Measurements from ENCODE around the gene EHBP1. TPM values are rescaled to one million over a fixed set of nuclear protein-coding genes. Genes with fewer than 3 reads are reported as not detected.

EHBP1 gene
- total RNA-seq, 3 donors from 2014 or later (not counting 1 experiment from before 2014, with no cell fraction given) = 22.4 to 33.4 (median 28.3) TPM

DNA sequence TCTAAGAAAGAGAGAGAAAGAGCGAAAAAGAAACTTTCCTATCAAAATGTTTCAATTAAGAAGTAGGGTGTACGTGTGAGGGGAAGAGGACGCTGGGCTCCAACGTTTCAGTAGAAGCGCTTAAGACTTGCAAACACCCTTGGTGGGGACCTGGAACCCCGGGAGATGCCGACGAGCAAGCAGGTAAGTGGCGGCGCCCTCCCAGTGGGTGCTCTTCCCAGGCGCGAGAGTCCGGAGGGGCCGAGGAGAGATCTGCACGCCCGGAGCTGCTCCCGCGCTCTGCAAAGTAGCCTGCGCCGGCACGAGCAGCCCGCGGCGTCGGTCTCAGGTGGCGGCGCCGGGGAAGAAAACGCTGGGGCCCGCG, 344.4 kb downstream of the EHBP1 start:
- intact Hi-C loops (cut with micrococcal nuclease) = no loop called here
- H3K9me3 ChIP-seq (ENCODE audit: control insufficient read depth, insufficient read depth, low read length) = no peaks in the 10 kb centered on the region
- no peak overlapping the region for H3K4me3 ChIP-seq (ENCODE audit: low read length)
- no peak overlapping the region for H3K27ac ChIP-seq (ENCODE audit: low read length)
- peaks cover 75 to 81% of the 10 kb centered on the region in 2 donors for H3K27me3 Mint-ChIP-seq (ENCODE audit: low read depth in 2 of 2)
- TF ChIP-seq, protein P1, sequence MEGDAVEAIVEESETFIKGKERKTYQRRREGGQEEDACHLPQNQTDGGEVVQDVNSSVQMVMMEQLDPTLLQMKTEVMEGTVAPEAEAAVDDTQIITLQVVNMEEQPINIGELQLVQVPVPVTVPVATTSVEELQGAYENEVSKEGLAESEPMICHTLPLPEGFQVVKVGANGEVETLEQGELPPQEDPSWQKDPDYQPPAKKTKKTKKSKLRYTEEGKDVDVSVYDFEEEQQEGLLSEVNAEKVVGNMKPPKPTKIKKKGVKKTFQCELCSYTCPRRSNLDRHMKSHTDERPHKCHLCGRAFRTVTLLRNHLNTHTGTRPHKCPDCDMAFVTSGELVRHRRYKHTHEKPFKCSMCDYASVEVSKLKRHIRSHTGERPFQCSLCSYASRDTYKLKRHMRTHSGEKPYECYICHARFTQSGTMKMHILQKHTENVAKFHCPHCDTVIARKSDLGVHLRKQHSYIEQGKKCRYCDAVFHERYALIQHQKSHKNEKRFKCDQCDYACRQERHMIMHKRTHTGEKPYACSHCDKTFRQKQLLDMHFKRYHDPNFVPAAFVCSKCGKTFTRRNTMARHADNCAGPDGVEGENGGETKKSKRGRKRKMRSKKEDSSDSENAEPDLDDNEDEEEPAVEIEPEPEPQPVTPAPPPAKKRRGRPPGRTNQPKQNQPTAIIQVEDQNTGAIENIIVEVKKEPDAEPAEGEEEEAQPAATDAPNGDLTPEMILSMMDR (IDR thresholded peaks at IDR 0.05) = no peak
- H3K4me1 ChIP-seq (ENCODE audit: control insufficient read depth, insufficient read depth, low read length) = peaks cover 60% of the 10 kb centered on the region
- H3K27ac Mint-ChIP-seq = no peak overlapping the region
- H3K36me3 ChIP-seq (ENCODE audit: control insufficient read depth, insufficient read depth, low read length) = no peaks in the 10 kb centered on the region
- H3K36me3 Mint-ChIP-seq = peaks cover 21% of the 10 kb centered on the region
- ATAC-seq (peak in 1 of 3 donors; percentile 11), DNase-seq (peak in 1 of 2 donors; percentile 7)
- peak overlapping the region; percentile 83 for H3K4me3 Mint-ChIP-seq
- H3K4me1 Mint-ChIP-seq = peaks cover 40 to 58% of the 10 kb centered on the region in 2 donors
- peaks cover 55% of the 10 kb centered on the region for H3K27me3 ChIP-seq (ENCODE audit: control insufficient read depth, insufficient read depth, low read length)
- H3K9me3 Mint-ChIP-seq = no peaks in the 10 kb centered on the region
- under 1% methylated on average over 30 of the region's 31 CpGs for WGBS (ENCODE audit: insufficient coverage)

GRCh38 chr2:63050334-63051041, 345.0 kb downstream of the EHBP1 start, which contains the start of gene OTX1:
TSS of gene OTX1 (plus strand) at chr2:63050830. CDS start at chr2:63052991, 2,161 bp downstream.
- DNase-seq (peak in 1 of 2 donors; percentile 39), ATAC-seq (peak; percentile 15 to 51 (median 42))
- Mint-ChIP-seq H3K4me3 (peak within 1 kb of the TSS; percentile 83), H3K4me1 (peaks cover 41 to 61% of the 10 kb centered on the region in 2 donors), H3K27me3 (ENCODE audit: low read depth in 2 of 2) (peaks cover 75 to 78% of the 10 kb centered on the region in 2 donors), H3K36me3 (peaks cover 20% of the 10 kb centered on the region), H3K27ac (no peak within 1 kb of the TSS), H3K9me3 (no peaks in the 10 kb centered on the region)
- Histone ChIP-seq H3K9me3 (ENCODE audit: control insufficient read depth, insufficient read depth, low read length) (no peaks in the 10 kb centered on the region), H3K4me3 (ENCODE audit: low read length) (peak within 1 kb of the TSS; percentile 21), H3K27me3 (ENCODE audit: control insufficient read depth, insufficient read depth, low read length) (peaks cover 58% of the 10 kb centered on the region), H3K27ac (ENCODE audit: low read length) (no peak within 1 kb of the TSS), H3K36me3 (ENCODE audit: control insufficient read depth, insufficient read depth, low read length) (no peaks in the 10 kb centered on the region), H3K4me1 (ENCODE audit: control insufficient read depth, insufficient read depth, low read length) (peaks cover 65% of the 10 kb centered on the region)
- intact Hi-C loops (cut with micrococcal nuclease) = no loop called here
- TF ChIP-seq, protein P1 (IDR thresholded peaks at IDR 0.05) = no peak
- under 1% methylated on average over 59 of the region's 73 CpGs for WGBS (ENCODE audit: insufficient coverage)

- peak overlapping the region; percentile 80 for H3K4me3 Mint-ChIP-seq
- ATAC-seq = no peak
- peak overlapping the region; percentile 21 for H3K4me3 ChIP-seq (ENCODE audit: low read length)
- H3K4me1 ChIP-seq (ENCODE audit: control insufficient read depth, insufficient read depth, low read length) = peaks cover 72% of the 10 kb centered on the region
- WGBS (ENCODE audit: insufficient coverage) = 2% methylated on average over 40 of the region's 42 CpGs
- no peak overlapping the region for H3K27ac Mint-ChIP-seq
- no peak for DNase-seq
- H3K27me3 Mint-ChIP-seq (ENCODE audit: low read depth in 2 of 2) = peaks cover 77 to 78% of the 10 kb centered on the region in 2 donors
- TF ChIP-seq, protein P1 (IDR thresholded peaks at IDR 0.05) = no peak
- H3K4me1 Mint-ChIP-seq = peaks cover 48 to 68% of the 10 kb centered on the region in 2 donors
- H3K36me3 Mint-ChIP-seq = peaks cover 13% of the 10 kb centered on the region
- peaks cover 65% of the 10 kb centered on the region for H3K27me3 ChIP-seq (ENCODE audit: control insufficient read depth, insufficient read depth, low read length)
- no peaks in the 10 kb centered on the region for H3K9me3 ChIP-seq (ENCODE audit: control insufficient read depth, insufficient read depth, low read length)
- H3K9me3 Mint-ChIP-seq = no peaks in the 10 kb centered on the region
- H3K27ac ChIP-seq (ENCODE audit: low read length) = no peak overlapping the region
- intact Hi-C loops (cut with micrococcal nuclease) = no loop called here
- no peaks in the 10 kb centered on the region for H3K36me3 ChIP-seq (ENCODE audit: control insufficient read depth, insufficient read depth, low read length)
Observed at GRCh38 chr2:63051042-63051794, 345.7 kb downstream of the EHBP1 start.
